Keratinocyte (primary cell): ENCODE data around the gene RPS25. TPM values are rescaled to one million over a fixed set of nuclear protein-coding genes. Genes with fewer than 3 reads are reported as not detected.

Source experiments
- DNase-seq: peaks from one replicate; pipeline ENCODE4 v3.0.0-alpha.2; 2011; ENCODE audit warnings: low read depth, missing footprints, low spot score
- FAIRE-seq: peaks from 2 replicates; lab custom pipeline; 2011; peaks lifted over from hg19 to GRCh38; lab: Jason Lieb, UNC
- H2AFZ ChIP-seq: 2 replicates; pipeline ENCODE4 v1.6.0; 2012; ENCODE audit warnings: low read length, control low read depth, inconsistent platforms; ENCODE audit not compliant: control insufficient read depth
- H3K27ac ChIP-seq: 2 replicates; pipeline ENCODE4 v1.5.1; 2011; ENCODE audit warnings: low read length; ENCODE audit not compliant: control insufficient read depth, insufficient read depth
- H3K27me3 ChIP-seq: 3 replicates; pipeline ENCODE4 v1.6.0; 2011; ENCODE audit warnings: low read length; ENCODE audit not compliant: control insufficient read depth, insufficient read depth; ENCODE audit errors: extremely low read depth
- H3K36me3 ChIP-seq, 2 experiments: 2 replicates in 1 of 2; 3 replicates in 1 of 2; pipeline ENCODE4 v1.5.1; 2011; ENCODE audit warnings: low read length in 2 of 2, mild to moderate bottlenecking in 1 of 2; ENCODE audit not compliant: control insufficient read depth in 2 of 2, insufficient read depth in 2 of 2; ENCODE audit errors: extremely low read depth in 1 of 2
- H3K4me1 ChIP-seq: 3 replicates; pipeline ENCODE4 v1.5.1; 2011; ENCODE audit warnings: low read length; ENCODE audit not compliant: control insufficient read depth, insufficient read depth; ENCODE audit errors: extremely low read depth
- H3K4me2 ChIP-seq: 3 replicates; pipeline ENCODE4 v1.6.0; 2011; ENCODE audit warnings: low read depth, low read length; ENCODE audit not compliant: control insufficient read depth, insufficient read depth; ENCODE audit errors: extremely low read depth
- H3K4me3 ChIP-seq, 3 experiments: fragments of 200-600 bp in 1 of 3; sonication (generic) in 1 of 3; 2 replicates in 2 of 3; 3 replicates in 1 of 3; pipeline ENCODE4 v1.5.1; 2011 to 2016; ENCODE audit warnings: low read length in 3 of 3, mild to moderate bottlenecking in 3 of 3, control low read depth in 2 of 3, inconsistent platforms in 1 of 3, low read depth in 1 of 3, mixed read lengths in 1 of 3, mixed run types in 1 of 3, moderate library complexity in 1 of 3; ENCODE audit not compliant: control insufficient read depth in 2 of 3, insufficient read depth in 2 of 3; ENCODE audit errors: extremely low read depth in 1 of 3
- H3K79me2 ChIP-seq: 2 replicates; pipeline ENCODE4 v1.6.0; 2012; ENCODE audit warnings: low read length; ENCODE audit not compliant: control insufficient read depth, insufficient read depth
- H3K9ac ChIP-seq: 3 replicates; pipeline ENCODE4 v1.6.0; 2011; ENCODE audit warnings: low read length; ENCODE audit not compliant: control insufficient read depth, insufficient read depth; ENCODE audit errors: extremely low read depth
- H3K9me1 ChIP-seq: 3 replicates; pipeline ENCODE4 v1.6.0; 2011; ENCODE audit warnings: low read length; ENCODE audit not compliant: control insufficient read depth, insufficient read depth; ENCODE audit errors: extremely low read depth
- H3K9me3 ChIP-seq: 2 replicates; pipeline ENCODE4 v1.5.1; 2012; ENCODE audit warnings: low read depth, low read length; ENCODE audit not compliant: control insufficient read depth
- H4K20me1 ChIP-seq: 3 replicates; pipeline ENCODE4 v1.6.0; 2011; ENCODE audit warnings: low read length; ENCODE audit not compliant: control insufficient read depth, insufficient read depth; ENCODE audit errors: extremely low read depth
- EZH2 ChIP-seq: IDR thresholded peaks from one replicate; pipeline ENCODE4 v1.6.1; 2012; ENCODE audit warnings: inconsistent platforms, mild to moderate bottlenecking, low read length, moderate library complexity
- dilution Hi-C: fragments of 300-500 bp; cut with MboI; formaldehyde crosslinking; loops from one replicate; pipeline ENCODE4 v1.7.0; 2020; ENCODE audit warnings: low sequenced_read_pairs; ENCODE audit not compliant: extremely low pct_ligation_motif_present
- polyA plus RNA-seq, 5 experiments: library from polyadenylated mRNA; depleted of rRNA in 3 of 5; stranded (reverse) in 3 of 5; stranded (forward) in 1 of 5; unstranded in 1 of 5; fragments of >200 nt; gene quantifications; 1 replicate in 1 of 5; 2 replicates in 3 of 5; 3 replicates in 1 of 5; pipeline versions ENCODE4 v1.2.1 to v1.2.3, GENCODE V29; 2011 to 2012; ENCODE audit warnings: missing spikeins in 2 of 5, low read depth in 1 of 5, low replicate concordance in 1 of 5
- TF ChIP-seq, protein P1 (sequence below), 3 experiments: IDR thresholded peaks in 1 of 3; conservative IDR thresholded peaks in 1 of 3; optimal IDR thresholded peaks in 1 of 3; 2 replicates in 2 of 3; 3 replicates in 1 of 3; pipeline versions ENCODE3 to v1.5.1; 2011; ENCODE audit warnings: low read length in 3 of 3, mild to moderate bottlenecking in 3 of 3, moderate library complexity in 2 of 3, control low read depth in 1 of 3, inconsistent platforms in 1 of 3; ENCODE audit not compliant: insufficient read depth in 2 of 3; ENCODE audit errors: extremely low read depth in 1 of 3

The RPS25 gene
- polyA plus RNA-seq, 1 donor (not counting 4 experiments of a cell fraction or from before 2014, with no cell fraction given) = 978 TPM

DNA sequence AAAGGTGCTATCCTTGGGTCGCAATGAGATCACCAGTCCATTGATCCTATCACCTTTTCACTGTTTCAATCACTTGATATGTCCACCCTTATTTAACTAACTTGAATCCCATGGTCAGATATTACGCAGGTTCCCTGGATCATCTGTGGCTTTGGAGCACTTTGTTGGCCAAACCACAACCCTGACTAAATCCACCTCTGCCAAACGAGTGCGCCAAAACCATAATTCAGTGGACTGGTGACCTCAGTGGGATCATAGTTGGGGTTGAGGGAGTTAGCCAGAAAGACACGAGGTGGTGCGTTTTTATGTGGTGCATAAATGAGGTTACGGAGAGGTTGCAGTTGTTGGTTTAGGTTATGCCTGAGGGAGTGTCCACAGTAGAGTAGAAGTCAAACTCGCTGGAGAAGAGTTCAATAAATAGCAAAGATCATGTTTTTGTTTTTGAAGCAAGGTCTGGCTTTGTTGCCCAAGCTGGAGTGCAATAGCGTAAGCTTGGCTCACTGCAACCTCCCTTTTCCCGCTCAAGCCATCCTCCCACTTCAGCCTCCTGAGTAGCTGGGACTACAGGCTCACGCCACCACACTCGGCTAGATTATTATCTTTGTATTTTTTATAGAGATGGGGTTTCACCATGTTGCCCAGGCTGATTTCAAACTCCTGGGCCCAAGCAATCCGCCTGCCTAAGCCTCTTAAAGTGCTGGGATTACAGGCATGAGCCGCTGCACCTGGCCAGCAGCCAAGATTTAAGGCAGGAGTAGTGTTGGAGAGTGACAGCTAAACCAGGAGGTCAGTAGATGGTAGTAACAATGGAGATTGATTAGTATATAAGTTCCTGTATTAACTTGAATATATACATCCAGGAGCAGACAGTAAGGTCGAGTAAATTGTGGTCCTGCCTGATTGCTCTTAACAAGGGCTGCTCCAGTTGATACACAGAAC lies 42.1 kb downstream of the RPS25 start:
- Histone ChIP-seq H3K27ac (no peak overlapping the region), H4K20me1 (no peaks in the 10 kb centered on the region), H2AFZ (no peak overlapping the region), H3K79me2 (no peaks in the 10 kb centered on the region), H3K27me3 (no peaks in the 10 kb centered on the region), H3K4me2 (no peak overlapping the region), H3K4me1 (no peaks in the 10 kb centered on the region), H3K9me3 (no peaks in the 10 kb centered on the region), H3K9ac (no peak overlapping the region), H3K9me1 (no peaks in the 10 kb centered on the region), H3K36me3 (no peaks in the 10 kb centered on the region), H3K4me3 (no peak overlapping the region)
- TF ChIP-seq, protein P1, sequence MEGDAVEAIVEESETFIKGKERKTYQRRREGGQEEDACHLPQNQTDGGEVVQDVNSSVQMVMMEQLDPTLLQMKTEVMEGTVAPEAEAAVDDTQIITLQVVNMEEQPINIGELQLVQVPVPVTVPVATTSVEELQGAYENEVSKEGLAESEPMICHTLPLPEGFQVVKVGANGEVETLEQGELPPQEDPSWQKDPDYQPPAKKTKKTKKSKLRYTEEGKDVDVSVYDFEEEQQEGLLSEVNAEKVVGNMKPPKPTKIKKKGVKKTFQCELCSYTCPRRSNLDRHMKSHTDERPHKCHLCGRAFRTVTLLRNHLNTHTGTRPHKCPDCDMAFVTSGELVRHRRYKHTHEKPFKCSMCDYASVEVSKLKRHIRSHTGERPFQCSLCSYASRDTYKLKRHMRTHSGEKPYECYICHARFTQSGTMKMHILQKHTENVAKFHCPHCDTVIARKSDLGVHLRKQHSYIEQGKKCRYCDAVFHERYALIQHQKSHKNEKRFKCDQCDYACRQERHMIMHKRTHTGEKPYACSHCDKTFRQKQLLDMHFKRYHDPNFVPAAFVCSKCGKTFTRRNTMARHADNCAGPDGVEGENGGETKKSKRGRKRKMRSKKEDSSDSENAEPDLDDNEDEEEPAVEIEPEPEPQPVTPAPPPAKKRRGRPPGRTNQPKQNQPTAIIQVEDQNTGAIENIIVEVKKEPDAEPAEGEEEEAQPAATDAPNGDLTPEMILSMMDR (optimal IDR thresholded peaks at IDR 0.05 in 1 of 3, IDR thresholded peaks at IDR 0.05 in 1 of 3, conservative IDR thresholded peaks at IDR 0.05 in 1 of 3; ENCODE audit: extremely low read depth in 1 of 3, insufficient read depth in 2 of 3, low read length in 3 of 3) = no peak
- no peak for TF ChIP-seq EZH2
- no peak for DNase-seq
- no peak for FAIRE-seq
- dilution Hi-C loops = no loop called here

DNA sequence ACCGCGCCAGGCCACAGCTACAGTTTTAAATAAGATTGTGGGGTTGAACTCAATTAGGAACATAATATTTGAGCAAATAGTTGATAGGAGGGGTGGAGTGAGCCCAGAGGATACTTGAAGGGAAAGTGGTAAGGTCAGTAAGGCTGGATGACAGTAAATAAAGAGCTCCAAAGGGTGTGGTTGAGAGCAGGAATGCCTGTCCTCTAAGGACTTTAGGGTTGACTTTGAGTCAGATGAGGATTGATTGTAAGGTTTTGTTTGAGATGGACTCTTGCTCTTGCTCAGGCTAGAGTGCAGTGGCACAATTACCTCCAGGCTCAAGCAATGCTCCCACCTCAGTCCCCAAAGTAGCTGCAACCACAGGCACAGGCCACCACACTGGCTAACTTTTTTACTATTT lies 44.2 kb downstream of the RPS25 start:
- no peaks in the 10 kb centered on the region for H3K4me1 ChIP-seq
- no peaks in the 10 kb centered on the region for H4K20me1 ChIP-seq
- FAIRE-seq (no peak), DNase-seq (no peak)
- TF ChIP-seq, protein P1 (optimal IDR thresholded peaks at IDR 0.05 in 1 of 3, IDR thresholded peaks at IDR 0.05 in 1 of 3, conservative IDR thresholded peaks at IDR 0.05 in 1 of 3; ENCODE audit: extremely low read depth in 1 of 3, insufficient read depth in 2 of 3, low read length in 3 of 3) = no peak
- TF ChIP-seq EZH2 = no peak
- no peak overlapping the region for H3K4me3 ChIP-seq
- H3K27ac ChIP-seq = no peak overlapping the region
- no peaks in the 10 kb centered on the region for H3K36me3 ChIP-seq
- no peaks in the 10 kb centered on the region for H3K9me1 ChIP-seq
- dilution Hi-C loops = no loop called here
- no peaks in the 10 kb centered on the region for H3K27me3 ChIP-seq
- H2AFZ ChIP-seq = no peak overlapping the region
- H3K9me3 ChIP-seq = no peaks in the 10 kb centered on the region
- H3K4me2 ChIP-seq = no peak overlapping the region
- H3K79me2 ChIP-seq = no peaks in the 10 kb centered on the region
- no peak overlapping the region for H3K9ac ChIP-seq
